ENCODE results near the gene KANSL1. TPM values are rescaled to one million over a fixed set of nuclear protein-coding genes. Genes with fewer than 3 reads are reported as not detected.

The KANSL1 gene
- total RNA-seq, 4 donors from 2014 or later: 57.7 to 91.2 (median 75.1) TPM

DNA sequence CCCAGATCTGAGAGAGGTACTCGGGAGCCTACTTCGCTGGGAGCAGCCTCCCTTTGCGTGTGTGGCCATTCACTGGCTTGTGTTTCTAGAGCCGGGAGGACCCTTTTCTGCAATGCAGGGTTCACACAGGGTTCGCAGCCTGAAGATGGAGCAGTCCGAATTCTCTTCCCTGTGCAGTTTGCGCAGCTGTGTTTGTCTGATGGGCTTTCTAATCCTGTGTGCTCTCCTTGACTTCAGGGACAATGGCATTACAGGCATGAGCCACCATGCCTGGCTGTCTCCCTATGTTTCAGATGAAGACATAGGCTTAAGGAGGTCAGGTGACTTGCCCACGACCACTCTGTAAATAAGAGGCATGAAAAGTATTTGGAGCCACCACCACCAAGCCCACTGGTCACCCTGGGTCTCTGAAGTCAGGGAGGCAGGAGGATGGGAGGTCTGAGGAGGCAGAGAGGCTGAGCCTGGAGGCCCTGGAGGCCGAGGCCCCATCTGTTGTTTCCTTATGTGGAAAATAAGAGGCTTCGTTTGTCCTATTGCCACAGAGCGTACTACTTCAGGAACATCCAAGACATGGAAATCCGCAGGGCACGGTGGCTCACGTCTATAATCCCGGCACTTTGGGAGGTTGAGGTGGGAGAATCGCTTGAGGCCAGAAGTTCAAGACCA lies 199.1 kb downstream of the KANSL1 start:
- TF ChIP-seq POLR2AphosphoS5 (IDR thresholded peaks at IDR 0.05): no peak
- TF ChIP-seq, protein P1, sequence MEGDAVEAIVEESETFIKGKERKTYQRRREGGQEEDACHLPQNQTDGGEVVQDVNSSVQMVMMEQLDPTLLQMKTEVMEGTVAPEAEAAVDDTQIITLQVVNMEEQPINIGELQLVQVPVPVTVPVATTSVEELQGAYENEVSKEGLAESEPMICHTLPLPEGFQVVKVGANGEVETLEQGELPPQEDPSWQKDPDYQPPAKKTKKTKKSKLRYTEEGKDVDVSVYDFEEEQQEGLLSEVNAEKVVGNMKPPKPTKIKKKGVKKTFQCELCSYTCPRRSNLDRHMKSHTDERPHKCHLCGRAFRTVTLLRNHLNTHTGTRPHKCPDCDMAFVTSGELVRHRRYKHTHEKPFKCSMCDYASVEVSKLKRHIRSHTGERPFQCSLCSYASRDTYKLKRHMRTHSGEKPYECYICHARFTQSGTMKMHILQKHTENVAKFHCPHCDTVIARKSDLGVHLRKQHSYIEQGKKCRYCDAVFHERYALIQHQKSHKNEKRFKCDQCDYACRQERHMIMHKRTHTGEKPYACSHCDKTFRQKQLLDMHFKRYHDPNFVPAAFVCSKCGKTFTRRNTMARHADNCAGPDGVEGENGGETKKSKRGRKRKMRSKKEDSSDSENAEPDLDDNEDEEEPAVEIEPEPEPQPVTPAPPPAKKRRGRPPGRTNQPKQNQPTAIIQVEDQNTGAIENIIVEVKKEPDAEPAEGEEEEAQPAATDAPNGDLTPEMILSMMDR (IDR thresholded peaks at IDR 0.05): no peak
- TF ChIP-seq EP300 (IDR thresholded peaks at IDR 0.05): no peak
- no peaks in the 10 kb centered on the region for H3K4me1 ChIP-seq
- H3K9me3 ChIP-seq: no peaks in the 10 kb centered on the region
- H3K36me3 ChIP-seq: no peaks in the 10 kb centered on the region
- H3K27me3 ChIP-seq: no peaks in the 10 kb centered on the region
- no peak overlapping the region for H3K4me3 ChIP-seq
- no peak for ATAC-seq
- 60 to 89% methylated on average over 1 to 7 of the region's 16 CpGs for WGBS, 2 donors (ENCODE audit: low coverage in 1 of 2)
- H3K27ac ChIP-seq: no peak overlapping the region

DNA sequence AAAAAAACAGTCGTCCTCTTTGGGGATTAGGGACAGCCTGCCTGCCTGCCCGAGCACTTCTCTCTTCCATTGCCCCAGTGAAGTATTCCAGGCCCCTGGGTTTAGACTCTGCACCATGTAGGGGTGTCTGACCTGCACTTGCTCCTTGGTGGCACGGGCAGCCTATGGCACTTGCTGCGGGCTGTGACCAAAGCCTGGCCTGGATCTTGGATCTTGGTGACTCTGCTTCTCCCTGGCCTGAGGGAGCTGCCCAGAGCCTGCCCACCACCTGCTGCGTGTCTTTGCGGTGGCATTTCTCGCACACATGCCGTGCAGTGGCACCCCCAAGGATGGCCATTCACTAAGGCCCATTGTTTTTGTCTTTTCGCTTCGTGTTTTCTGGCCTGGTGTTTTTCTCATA lies 200.3 kb downstream of the KANSL1 start:
- Histone ChIP-seq H3K4me3 (no peak overlapping the region), H3K9me3 (no peaks in the 10 kb centered on the region), H3K27me3 (no peaks in the 10 kb centered on the region), H3K36me3 (no peaks in the 10 kb centered on the region), H3K4me1 (no peaks in the 10 kb centered on the region), H3K27ac (no peak overlapping the region)
- WGBS, 2 donors (ENCODE audit: low coverage in 1 of 2): 68 to 94% methylated on average over 2 to 8 of the region's 10 CpGs
- no peak for ATAC-seq
- TF ChIP-seq POLR2A (IDR thresholded peaks at IDR 0.05) (no peak), EP300 (IDR thresholded peaks at IDR 0.05) (no peak), POLR2AphosphoS5 (IDR thresholded peaks at IDR 0.05) (no peak)
- TF ChIP-seq, protein P1 (IDR thresholded peaks at IDR 0.05): no peak

DNA sequence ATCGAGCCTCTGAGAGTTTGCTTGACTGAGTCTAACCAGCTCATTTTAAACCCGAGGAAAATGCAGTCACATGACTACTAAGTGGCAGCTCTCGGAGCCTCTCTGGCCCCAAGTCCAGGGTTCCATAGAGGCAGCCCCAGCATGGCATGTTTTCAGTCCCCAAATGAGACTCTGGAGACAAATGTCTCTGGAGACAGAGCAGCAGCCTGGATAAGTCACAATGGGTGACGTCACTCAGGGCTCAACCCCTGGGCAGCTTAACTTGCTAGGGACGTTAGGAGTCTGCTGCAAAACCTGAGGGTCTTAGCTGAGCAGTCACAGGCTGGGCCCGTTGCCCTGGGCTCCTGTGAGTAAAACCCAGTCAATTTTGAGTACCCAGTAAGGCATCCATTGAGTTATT lies 201.1 kb downstream of the KANSL1 start:
- no peak for TF ChIP-seq POLR2A (IDR thresholded peaks at IDR 0.05)
- TF ChIP-seq EP300 (IDR thresholded peaks at IDR 0.05): no peak
- TF ChIP-seq POLR2AphosphoS5 (IDR thresholded peaks at IDR 0.05): no peak
- TF ChIP-seq, protein P1 (IDR thresholded peaks at IDR 0.05): no peak
- 60% methylated on average over 1 of the region's 6 CpGs; no CpG with 5 or more reads in 1 of the 2 donors for WGBS, 2 donors (ENCODE audit: low coverage in 1 of 2)
- H3K9me3 ChIP-seq: no peaks in the 10 kb centered on the region
- ATAC-seq: no peak
- no peak overlapping the region for H3K27ac ChIP-seq
- H3K36me3 ChIP-seq: no peaks in the 10 kb centered on the region
- H3K4me1 ChIP-seq: no peaks in the 10 kb centered on the region
- no peaks in the 10 kb centered on the region for H3K27me3 ChIP-seq
- no peak overlapping the region for H3K4me3 ChIP-seq

DNA sequence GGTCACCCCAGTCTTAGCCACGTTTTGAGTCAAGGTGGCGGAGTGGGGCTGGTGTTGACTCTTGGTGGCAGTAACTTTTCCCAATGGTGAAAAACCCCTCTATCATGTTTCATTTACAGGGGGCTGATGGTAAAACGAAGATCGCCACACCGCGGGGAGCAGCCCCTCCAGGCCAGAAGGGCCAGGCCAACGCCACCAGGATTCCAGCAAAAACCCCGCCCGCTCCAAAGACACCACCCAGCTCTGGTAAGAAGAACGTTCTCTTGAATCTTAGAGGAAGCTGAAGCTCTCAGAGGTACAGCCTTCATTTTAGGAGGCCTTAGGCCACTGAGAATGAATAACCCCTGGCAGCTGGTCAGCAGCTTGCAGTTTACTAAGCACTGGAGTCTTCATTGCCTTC lies 201.9 kb downstream of the KANSL1 start:
- WGBS, 2 donors (ENCODE audit: low coverage in 1 of 2): 90 to 93% methylated on average over 8 of the region's 10 CpGs
- no peaks in the 10 kb centered on the region for H3K4me1 ChIP-seq
- no peak for ATAC-seq
- no peaks in the 10 kb centered on the region for H3K9me3 ChIP-seq
- H3K27ac ChIP-seq: no peak overlapping the region
- no peak overlapping the region for H3K4me3 ChIP-seq
- no peaks in the 10 kb centered on the region for H3K36me3 ChIP-seq
- H3K27me3 ChIP-seq: no peaks in the 10 kb centered on the region
- TF ChIP-seq EP300 (IDR thresholded peaks at IDR 0.05) (no peak), POLR2A (IDR thresholded peaks at IDR 0.05) (no peak), POLR2AphosphoS5 (IDR thresholded peaks at IDR 0.05) (no peak)
- TF ChIP-seq, protein P1 (IDR thresholded peaks at IDR 0.05): no peak

DNA sequence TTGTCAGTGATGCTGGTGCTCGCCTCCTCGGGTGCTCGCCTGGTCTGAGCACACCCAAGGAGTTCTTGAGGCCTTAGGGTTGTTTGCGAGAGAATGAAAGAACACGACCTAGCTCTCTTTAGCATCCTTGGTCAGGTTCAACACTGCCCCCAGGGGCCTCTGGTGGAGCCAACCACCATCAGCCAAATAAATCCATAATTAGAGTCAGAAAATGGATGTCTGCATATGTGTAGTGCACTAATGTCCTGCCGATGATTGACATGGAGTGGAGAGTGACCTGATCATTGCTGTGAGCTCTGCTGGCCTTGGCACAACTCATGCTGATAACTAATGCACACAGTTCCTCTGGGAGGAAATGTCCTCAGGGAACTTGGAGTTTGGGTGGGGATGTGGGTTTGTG lies 202.3 kb downstream of the KANSL1 start:
- Histone ChIP-seq H3K4me3 (no peak overlapping the region), H3K9me3 (no peaks in the 10 kb centered on the region), H3K27me3 (no peaks in the 10 kb centered on the region), H3K4me1 (no peaks in the 10 kb centered on the region), H3K27ac (no peak overlapping the region), H3K36me3 (no peaks in the 10 kb centered on the region)
- 86% methylated on average over 2 to 4 of the region's 6 CpGs for WGBS, 2 donors (ENCODE audit: low coverage in 1 of 2)
- TF ChIP-seq EP300 (IDR thresholded peaks at IDR 0.05) (no peak), POLR2A (IDR thresholded peaks at IDR 0.05) (no peak), POLR2AphosphoS5 (IDR thresholded peaks at IDR 0.05) (no peak)
- TF ChIP-seq, protein P1 (IDR thresholded peaks at IDR 0.05): no peak
- no peak for ATAC-seq

Measured in gastroesophageal sphincter (tissue), 4 donors.